Prostate gland (tissue), 2 donors: ENCODE measurements around the gene CCR2. TPM values are rescaled to one million over a fixed set of nuclear protein-coding genes. Genes with fewer than 3 reads are reported as not detected.
"Not testable (repeated sequence)": the region's sequence is repeated elsewhere in the genome, so short reads cannot be mapped to it uniquely, and the experiment has no call there.

Experiments
- DNase-seq: peaks from one replicate; pipeline ENCODE4 v3.0.0-alpha.2; 2019; ENCODE audit warnings: low spot score
- H3K27ac ChIP-seq, 2 donors: fragments of 200-600 bp; sonication (generic); 2 replicates each; pipeline ENCODE4 v1.5.1; 2017 to 2019
- H3K27me3 ChIP-seq: fragments of 200-600 bp; sonication (generic); replicated peaks from 2 replicates; pipeline ENCODE4 v1.5.1; 2019; ENCODE audit not compliant: insufficient read depth
- H3K36me3 ChIP-seq, 2 donors: fragments of 200-600 bp; sonication (generic); 1 replicate in 1 of 2; 2 replicates in 1 of 2; pipeline versions ENCODE4 v1.5.1 to v1.8.1; 2017 to 2019
- H3K4me1 ChIP-seq: fragments of 200-600 bp; sonication (generic); replicated peaks from 2 replicates; pipeline ENCODE4 v1.5.1; 2019
- H3K4me3 ChIP-seq, 2 donors: fragments of 200-600 bp; sonication (generic); 2 replicates each; pipeline ENCODE4 v1.5.1; 2017 to 2019
- H3K9me3 ChIP-seq: fragments of 200-600 bp; sonication (generic); 2 replicates; pipeline ENCODE4 v1.5.1; 2017
- CTCF ChIP-seq, 4 experiments: fragments of 200-600 bp in 2 of 4; fragments of 450-650 bp in 2 of 4; sonication (generic) in 2 of 4; IDR thresholded peaks; 1 replicate in 3 of 4; 2 replicates in 1 of 4; pipeline ENCODE4 v1.5.1; 2016 to 2019; ENCODE audit warnings: antibody characterized with exemption in 4 of 4, mild to moderate bottlenecking in 2 of 4, moderate library complexity in 2 of 4
- POLR2A ChIP-seq: fragments of 450-650 bp; IDR thresholded peaks from one replicate; pipeline ENCODE4 v1.6.1; 2016; ENCODE audit warnings: antibody characterized with exemption, mild to moderate bottlenecking
- POLR2AphosphoS5 ChIP-seq: sonication (generic); formaldehyde crosslinking; IDR thresholded peaks from one replicate; pipeline ENCODE4 v1.6.1; 2017; ENCODE audit warnings: antibody characterized with exemption
- WGBS: methylation state at CpG from one replicate; pipeline ENCODE4 v1.1.5; 2018; 5-methylcytosine and 5-hydroxymethylcytosine counted together
- intact Hi-C: fragments of 100-400 bp; cut with DNase I; formaldehyde crosslinking; loops from one replicate; pipeline ENCODE4 v1.14.2; 2022
- total RNA-seq, 2 donors: library from RNA; depleted of rRNA; stranded (reverse); fragments of >200 nt; gene quantifications; one replicate each; pipeline ENCODE4 v1.1.0, GENCODE V29; 2016

Gene CCR2
- total RNA-seq, 2 donors from 2014 or later, result 1.0 to 6.5 TPM

GRCh38 chr3:46383211-46383950 lies 29.5 kb downstream of the CCR2 start:
- Histone ChIP-seq H3K27ac (no peak overlapping the region), H3K36me3 (no peaks in the 10 kb centered on the region), H3K4me3 (no peak overlapping the region), H3K4me1 (peaks cover 7% of the 10 kb centered on the region), H3K27me3 (no peaks in the 10 kb centered on the region), H3K9me3 (no peaks in the 10 kb centered on the region)
- intact Hi-C loops, result no loop called here
- DNase-seq, result no peak
- TF ChIP-seq POLR2A, result no peak
- no peak for TF ChIP-seq POLR2AphosphoS5
- no peak for TF ChIP-seq CTCF (IDR thresholded peaks at IDR 0.05)
- 33% methylated on average over 6 of the region's 6 CpGs for WGBS

GRCh38 chr3:46383951-46384330 lies 30.0 kb downstream of the CCR2 start:
- H3K36me3 ChIP-seq, result no peaks in the 10 kb centered on the region
- intact Hi-C loops, result no loop called here
- H3K4me3 ChIP-seq, result no peak overlapping the region
- H3K27ac ChIP-seq, result no peak overlapping the region
- no peak for TF ChIP-seq CTCF (IDR thresholded peaks at IDR 0.05)
- TF ChIP-seq POLR2AphosphoS5, result no peak
- TF ChIP-seq POLR2A, result no peak
- H3K4me1 ChIP-seq, result peaks cover 7% of the 10 kb centered on the region
- no peaks in the 10 kb centered on the region for H3K27me3 ChIP-seq
- WGBS, result 24% methylated on average over 5 of the region's 5 CpGs
- no peaks in the 10 kb centered on the region for H3K9me3 ChIP-seq
- no peak for DNase-seq

DNA sequence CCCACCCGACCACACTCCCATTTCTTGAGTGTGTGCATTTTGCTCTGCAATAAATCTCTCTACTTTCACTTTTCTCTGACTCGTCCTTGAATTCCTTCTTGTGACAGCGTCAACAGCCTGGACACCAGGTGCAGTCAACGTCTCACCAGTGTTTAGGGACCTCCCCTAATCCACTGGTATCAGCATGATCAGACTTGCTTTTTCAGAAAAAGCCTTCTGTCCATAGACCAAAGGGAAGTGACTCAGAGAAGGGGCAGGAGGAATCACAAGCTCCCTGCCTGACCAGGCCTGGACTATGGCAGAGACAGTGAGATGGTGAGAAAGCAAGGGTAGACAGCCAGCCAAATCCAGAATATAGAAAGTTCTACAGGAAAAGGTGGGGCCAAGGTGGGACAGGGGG lies 32.3 kb downstream of the CCR2 start:
- DNase-seq, result peak; percentile 42
- Histone ChIP-seq H3K4me1 (peaks cover 7% of the 10 kb centered on the region), H3K36me3 (no peaks in the 10 kb centered on the region), H3K27ac (no peak overlapping the region), H3K9me3 (no peaks in the 10 kb centered on the region), H3K27me3 (no peaks in the 10 kb centered on the region), H3K4me3 (no peak overlapping the region)
- TF ChIP-seq CTCF (IDR thresholded peaks at IDR 0.05) (no peak), POLR2A (no peak), POLR2AphosphoS5 (peak; percentile 85)
- 27% methylated on average over 4 of the region's 4 CpGs for WGBS
- intact Hi-C loops, result no loop called here

GRCh38 chr3:46388847-46389246 lies 34.9 kb downstream of the CCR2 start:
- intact Hi-C loops, H3K36me3 ChIP-seq, H3K27me3 ChIP-seq, H3K4me1 ChIP-seq, H3K4me3 ChIP-seq, DNase-seq, H3K27ac ChIP-seq, H3K9me3 ChIP-seq: not testable (repeated sequence)
- WGBS, result 92% methylated on average over 4 of the region's 4 CpGs

DNA sequence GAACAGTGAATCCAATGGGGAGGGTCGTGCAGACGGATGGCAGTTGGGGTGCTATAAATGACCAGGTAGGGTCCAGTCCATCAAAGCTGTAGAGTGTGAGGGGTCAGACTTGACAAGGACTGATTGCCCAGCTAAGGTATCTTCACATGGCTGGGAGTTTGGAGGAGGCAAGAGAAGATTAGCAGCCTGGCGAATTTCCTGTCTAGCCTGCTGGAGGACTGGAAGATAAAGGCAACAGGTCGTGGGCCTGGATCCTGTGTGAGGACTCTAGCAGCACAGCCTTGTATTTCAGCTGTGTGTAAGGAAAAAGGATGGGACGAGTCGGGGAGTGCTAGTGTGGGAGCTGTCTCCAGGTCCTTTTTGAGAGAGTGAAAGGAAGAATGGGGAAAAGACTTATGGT lies 35.4 kb downstream of the CCR2 start:
- TF ChIP-seq CTCF (IDR thresholded peaks at IDR 0.05), result no peak
- Histone ChIP-seq H3K4me1 (no peaks in the 10 kb centered on the region), H3K9me3 (no peaks in the 10 kb centered on the region), H3K27ac (no peak overlapping the region), H3K36me3 (no peaks in the 10 kb centered on the region), H3K27me3 (no peaks in the 10 kb centered on the region), H3K4me3 (no peak overlapping the region)
- 84% methylated on average over 6 of the region's 6 CpGs for WGBS
- intact Hi-C loops, result no loop called here
- DNase-seq, result no peak

DNA sequence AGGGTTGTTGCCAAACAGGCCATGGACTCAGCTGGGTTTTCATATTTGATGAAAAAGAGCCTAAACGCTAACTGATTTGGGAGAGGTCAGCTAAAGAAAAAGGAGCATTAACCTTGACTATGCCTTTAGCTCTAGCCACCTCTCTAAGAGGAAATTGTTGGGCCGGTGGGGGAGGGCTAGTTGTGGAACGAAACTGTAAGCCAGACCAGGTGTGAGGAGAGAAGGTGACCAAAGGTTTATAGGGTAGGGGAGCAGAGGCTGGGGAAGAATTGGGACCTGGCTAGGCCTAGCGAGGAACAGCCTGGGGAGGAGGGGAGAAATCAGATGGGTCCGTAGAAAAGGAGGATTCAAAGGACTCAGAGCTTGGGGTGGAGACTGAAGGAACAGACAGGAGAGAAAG lies 37.6 kb downstream of the CCR2 start:
- H3K9me3 ChIP-seq, H3K27ac ChIP-seq, H3K27me3 ChIP-seq, H3K4me3 ChIP-seq, H3K4me1 ChIP-seq, DNase-seq, intact Hi-C loops, H3K36me3 ChIP-seq: not testable (repeated sequence)
- 89% methylated on average over 5 of the region's 5 CpGs for WGBS
